Suprapubic skin (tissue), 4 donors: ENCODE measurements around the gene OR52W1.

Experiments used
- POLR2A ChIP-seq, 2 donors: fragments of 450-650 bp; IDR thresholded peaks; one replicate each; pipeline ENCODE4 v1.6.1; 2017; ENCODE audit warnings: antibody characterized with exemption in 2 of 2, mild to moderate bottlenecking in 2 of 2, moderate library complexity in 2 of 2
- POLR2AphosphoS5 ChIP-seq, 3 donors: sonication (generic); formaldehyde crosslinking; IDR thresholded peaks; one replicate each; pipeline ENCODE4 v1.6.1; 2017; ENCODE audit warnings: antibody characterized with exemption in 3 of 3
- TF ChIP-seq, protein P1 (sequence below), 2 donors: fragments of 200-600 bp in 1 of 2; fragments of 450-650 bp in 1 of 2; sonication (generic) in 1 of 2; IDR thresholded peaks; one replicate each; pipeline ENCODE4 v1.5.1; 2016 to 2019; ENCODE audit warnings: antibody characterized with exemption in 2 of 2, mild to moderate bottlenecking in 1 of 2, moderate library complexity in 1 of 2

DNA sequence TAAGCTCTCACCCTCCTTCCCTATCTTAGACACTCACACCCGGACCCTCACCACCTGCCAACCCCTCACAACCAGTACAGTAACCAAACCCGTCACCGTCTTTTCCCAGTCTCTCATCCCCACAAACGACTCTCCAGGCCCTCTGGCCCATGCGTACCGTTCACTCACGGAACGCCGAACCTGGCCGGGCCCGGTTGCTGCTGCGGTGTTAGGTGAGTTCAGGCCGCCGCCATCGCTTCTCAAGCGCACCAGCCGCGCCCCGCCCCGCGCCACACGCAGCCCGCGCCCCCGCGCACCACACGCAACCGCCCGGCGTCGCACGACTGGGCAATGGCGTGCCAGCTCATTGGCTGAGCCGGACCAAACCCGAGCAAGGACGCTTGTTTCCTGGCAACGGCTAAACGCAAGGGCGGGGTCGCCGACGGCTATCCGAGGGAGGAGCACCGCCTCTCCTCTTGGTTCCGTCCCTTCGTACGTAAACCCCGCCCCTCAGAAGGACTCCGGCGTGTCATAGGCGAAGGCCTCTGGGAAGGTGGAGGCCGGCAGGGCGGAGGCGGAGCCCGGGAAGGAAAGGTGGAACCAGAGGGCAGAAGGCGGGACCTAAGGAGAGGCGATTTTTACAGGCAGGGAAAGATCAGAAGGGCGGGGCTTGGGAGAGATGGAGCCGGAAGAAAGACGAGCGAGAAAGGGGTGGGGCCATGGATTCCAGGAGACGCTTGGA is 35.5 kb downstream of the OR52W1 start, which contains the start of gene FHIP1B:
- TF ChIP-seq POLR2A (IDR thresholded peaks at IDR 0.05) = peak in 1 of 2 donors; percentile 47
- TF ChIP-seq, protein P1, sequence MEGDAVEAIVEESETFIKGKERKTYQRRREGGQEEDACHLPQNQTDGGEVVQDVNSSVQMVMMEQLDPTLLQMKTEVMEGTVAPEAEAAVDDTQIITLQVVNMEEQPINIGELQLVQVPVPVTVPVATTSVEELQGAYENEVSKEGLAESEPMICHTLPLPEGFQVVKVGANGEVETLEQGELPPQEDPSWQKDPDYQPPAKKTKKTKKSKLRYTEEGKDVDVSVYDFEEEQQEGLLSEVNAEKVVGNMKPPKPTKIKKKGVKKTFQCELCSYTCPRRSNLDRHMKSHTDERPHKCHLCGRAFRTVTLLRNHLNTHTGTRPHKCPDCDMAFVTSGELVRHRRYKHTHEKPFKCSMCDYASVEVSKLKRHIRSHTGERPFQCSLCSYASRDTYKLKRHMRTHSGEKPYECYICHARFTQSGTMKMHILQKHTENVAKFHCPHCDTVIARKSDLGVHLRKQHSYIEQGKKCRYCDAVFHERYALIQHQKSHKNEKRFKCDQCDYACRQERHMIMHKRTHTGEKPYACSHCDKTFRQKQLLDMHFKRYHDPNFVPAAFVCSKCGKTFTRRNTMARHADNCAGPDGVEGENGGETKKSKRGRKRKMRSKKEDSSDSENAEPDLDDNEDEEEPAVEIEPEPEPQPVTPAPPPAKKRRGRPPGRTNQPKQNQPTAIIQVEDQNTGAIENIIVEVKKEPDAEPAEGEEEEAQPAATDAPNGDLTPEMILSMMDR (IDR thresholded peaks at IDR 0.05) = no peak
- TF ChIP-seq POLR2AphosphoS5 (IDR thresholded peaks at IDR 0.05) = peak in 1 of 3 donors; percentile 74
